SK-N-SH (cell line): ENCODE data around the gene CDH4. TPM values are rescaled to one million over a fixed set of nuclear protein-coding genes. Genes with fewer than 3 reads are reported as not detected.

ENCODE experiments used
- CTCF ChIA-PET: fragments of 300-600, 350-600 bp; formaldehyde crosslinking; extraction: SDS; loops from one replicate; lab custom pipeline; 2021; lab: Yijun Ruan, JAX
- POLR2A ChIA-PET: fragments of 350-600 bp; sonication (Branson Sonifier 250); formaldehyde crosslinking; extraction: SDS; loops from one replicate; lab custom pipeline; 2020; ENCODE audit warnings: antibody characterized with exemption, inconsistent platforms; lab: Yijun Ruan, JAX
- DNase-seq: peaks from one replicate; pipeline ENCODE4 v3.0.0; 2012
- H2AFZ ChIP-seq: fragments of 200-600 bp; sonication (generic); 2 replicates; pipeline ENCODE4 v1.8.1; 2016; ENCODE audit warnings: antibody characterized with exemption, mild to moderate bottlenecking, low read depth
- H3F3A ChIP-seq: fragments of 200-600 bp; sonication (generic); replicated peaks from 2 replicates; pipeline ENCODE3; 2016; ENCODE audit warnings: antibody characterized with exemption, mild to moderate bottlenecking; ENCODE audit not compliant: insufficient read depth
- H3K27ac ChIP-seq, 2 experiments: fragments of 200-500 bp in 1 of 2; fragments of 200-600 bp in 1 of 2; sonication (Bioruptor generic) in 1 of 2; sonication (generic), shearing (Covaris generic) in 1 of 2; 2 replicates each; pipeline versions ENCODE4 v1.5.1 to v1.6.1; 2014 to 2016; ENCODE audit warnings: low read depth in 2 of 2, inconsistent platforms in 1 of 2, low read length in 1 of 2, mild to moderate bottlenecking in 1 of 2, mixed read lengths in 1 of 2
- H3K27me3 ChIP-seq: fragments of 200-600 bp; sonication (generic), shearing (Covaris generic); 2 replicates; pipeline ENCODE4 v1.6.1; 2016; ENCODE audit warnings: mixed run types; ENCODE audit not compliant: insufficient read depth
- H3K36me3 ChIP-seq, 2 experiments: fragments of 200-500 bp in 1 of 2; fragments of 200-600 bp in 1 of 2; sonication (Bioruptor generic) in 1 of 2; sonication (generic) in 1 of 2; replicated peaks in 1 of 2; 2 replicates each; pipeline versions ENCODE3 to v1.5.1; 2014 to 2016; ENCODE audit warnings: low read length in 1 of 2, mild to moderate bottlenecking in 1 of 2; ENCODE audit not compliant: insufficient read depth in 2 of 2, control insufficient read depth in 1 of 2
- H3K4me1 ChIP-seq, 2 experiments: fragments of 200-500 bp in 1 of 2; fragments of 200-600 bp in 1 of 2; sonication (Bioruptor generic) in 1 of 2; sonication (generic), shearing (Covaris generic) in 1 of 2; 2 replicates each; pipeline versions ENCODE4 v1.5.1 to v1.6.1; 2014 to 2016; ENCODE audit warnings: low read depth in 1 of 2, low read length in 1 of 2, mixed run types in 1 of 2; ENCODE audit not compliant: insufficient read depth in 2 of 2, control insufficient read depth in 1 of 2
- H3K4me2 ChIP-seq: fragments of 200-600 bp; sonication (generic), shearing (Covaris generic); 2 replicates; pipeline ENCODE4 v1.6.1; 2017; ENCODE audit warnings: mixed run types
- H3K4me3 ChIP-seq, 2 experiments: fragments of 200-500 bp in 1 of 2; fragments of 200-600 bp in 1 of 2; sonication (Bioruptor generic) in 1 of 2; sonication (generic), shearing (Covaris generic) in 1 of 2; 2 replicates each; pipeline versions ENCODE4 v1.5.1 to v1.8.1; 2014 to 2016; ENCODE audit warnings: low read depth in 2 of 2, inconsistent platforms in 1 of 2, low read length in 1 of 2, mild to moderate bottlenecking in 1 of 2, mixed read lengths in 1 of 2, moderate library complexity in 1 of 2
- H3K79me2 ChIP-seq: fragments of 200-600 bp; sonication (generic); 2 replicates; pipeline ENCODE4 v1.8.1; 2017; ENCODE audit warnings: mild to moderate bottlenecking; ENCODE audit not compliant: insufficient read depth
- H3K9ac ChIP-seq: fragments of 200-600 bp; sonication (generic); 2 replicates; pipeline ENCODE4 v1.6.1; 2017; ENCODE audit warnings: mixed run types
- H3K9me2 ChIP-seq: fragments of 200-600 bp; sonication (generic); 2 replicates; pipeline ENCODE4 v1.6.1; 2017; ENCODE audit warnings: mixed run types
- H3K9me3 ChIP-seq: fragments of 200-600 bp; sonication (generic); 2 replicates; pipeline ENCODE4 v1.6.1; 2017; ENCODE audit warnings: mixed run types, mild to moderate bottlenecking, moderate library complexity
- H4K20me1 ChIP-seq: fragments of 200-600 bp; sonication (generic); 2 replicates; pipeline ENCODE4 v1.6.1; 2017; ENCODE audit warnings: mild to moderate bottlenecking, mixed run types; ENCODE audit not compliant: insufficient read depth
- CHD2 ChIP-seq: fragments of 150-350 bp; IDR thresholded peaks from 2 replicates; pipeline ENCODE4 v1.6.1; 2018; ENCODE audit warnings: low read length; ENCODE audit not compliant: partially characterized antibody
- CTCF ChIP-seq: fragments of 200-600 bp; sonication (generic); IDR thresholded peaks from 2 replicates; pipeline ENCODE4 v1.6.1; 2017; ENCODE audit warnings: antibody characterized with exemption, mild to moderate bottlenecking, moderate library complexity
- ELF1 ChIP-seq: IDR thresholded peaks from 2 replicates; pipeline ENCODE4 v1.4.0; 2012
- EP300 ChIP-seq, 2 experiments: IDR thresholded peaks; 2 replicates each; pipeline versions ENCODE4 v1.4.0 to v1.6.1; 2012; ENCODE audit warnings: borderline replicate concordance in 1 of 2, low read depth in 1 of 2, low read length in 1 of 2
- EZH2phosphoT487 ChIP-seq: fragments of 200-600 bp; sonication (generic); IDR thresholded peaks from 2 replicates; pipeline ENCODE4 v1.6.1; 2017; ENCODE audit warnings: low read depth, mixed run types, mild to moderate bottlenecking, antibody characterized with exemption, moderate library complexity, borderline replicate concordance
- FOXJ3 ChIP-seq: sonication (generic); formaldehyde crosslinking; IDR thresholded peaks from 2 replicates; pipeline ENCODE4 v1.5.1; 2020; ENCODE audit warnings: mild to moderate bottlenecking, missing genetic modification reagents
- FOXM1 ChIP-seq: IDR thresholded peaks from 2 replicates; pipeline ENCODE4 v1.4.0; 2012; ENCODE audit warnings: low read depth, mild to moderate bottlenecking
- GABPA ChIP-seq: IDR thresholded peaks from 2 replicates; pipeline ENCODE4 v1.4.0; 2012; ENCODE audit warnings: low read depth, mild to moderate bottlenecking
- GATA2 ChIP-seq: sonication (generic); formaldehyde crosslinking; IDR thresholded peaks from 2 replicates; pipeline ENCODE4 v1.5.0; 2020; ENCODE audit warnings: mild to moderate bottlenecking, missing genetic modification reagents
- MAX ChIP-seq: IDR thresholded peaks from 2 replicates; pipeline ENCODE4 v1.4.0; 2012; ENCODE audit warnings: low read depth
- MEF2A ChIP-seq: IDR thresholded peaks from 2 replicates; pipeline ENCODE4 v1.4.0; 2012; ENCODE audit warnings: low read depth, borderline replicate concordance
- NFIC ChIP-seq: IDR thresholded peaks from 2 replicates; pipeline ENCODE4 v1.4.0; 2012; ENCODE audit warnings: borderline replicate concordance
- POLR2AphosphoS5 ChIP-seq: IDR thresholded peaks from 2 replicates; pipeline ENCODE4 v1.6.1; 2012; ENCODE audit warnings: low read depth, low read length
- RCOR1 ChIP-seq: fragments of 150-350 bp; IDR thresholded peaks from 2 replicates; pipeline ENCODE4 v1.6.1; 2017; ENCODE audit warnings: antibody characterized with exemption, low read length
- REST ChIP-seq: IDR thresholded peaks from 2 replicates; pipeline ENCODE4 v1.6.1; 2012; ENCODE audit warnings: mild to moderate bottlenecking, low read depth, low read length, moderate library complexity
- RFX5 ChIP-seq: IDR thresholded peaks from 2 replicates; pipeline ENCODE4 v1.6.1; 2012; ENCODE audit warnings: mild to moderate bottlenecking, improper control_type of control experiment, low read length
- RXRA ChIP-seq: IDR thresholded peaks from 2 replicates; pipeline ENCODE4 v1.4.0; 2012; ENCODE audit warnings: low read depth, mild to moderate bottlenecking, borderline replicate concordance
- TEAD4 ChIP-seq: IDR thresholded peaks from 2 replicates; pipeline ENCODE4 v1.4.0; 2012; ENCODE audit warnings: mild to moderate bottlenecking, borderline replicate concordance; ENCODE audit not compliant: insufficient read depth
- YY1 ChIP-seq: IDR thresholded peaks from 2 replicates; pipeline ENCODE4 v1.4.0; 2012; ENCODE audit warnings: low read depth, mild to moderate bottlenecking
- WGBS: methylation state at CpG from one replicate; pipeline ENCODE4 v1.1.6; 2017; ENCODE audit warnings: low lambda C conversion rate; 5-methylcytosine and 5-hydroxymethylcytosine counted together
- polyA plus RNA-seq, 3 experiments: library from polyadenylated mRNA; depleted of rRNA; stranded (reverse); fragments of >200 nt; gene quantifications; 2 replicates each; pipeline ENCODE4 v1.2.3, GENCODE V29; 2012
- TF ChIP-seq, protein P1 (sequence below): fragments of 150-350 bp; IDR thresholded peaks from 2 replicates; pipeline ENCODE4 v1.6.1; 2017; ENCODE audit warnings: antibody characterized with exemption, low read length, low read depth, borderline replicate concordance

CDH4 gene
- polyA plus RNA-seq, 1 of the 3 experiments (the other 2 are of a cell fraction), result not detected

DNA sequence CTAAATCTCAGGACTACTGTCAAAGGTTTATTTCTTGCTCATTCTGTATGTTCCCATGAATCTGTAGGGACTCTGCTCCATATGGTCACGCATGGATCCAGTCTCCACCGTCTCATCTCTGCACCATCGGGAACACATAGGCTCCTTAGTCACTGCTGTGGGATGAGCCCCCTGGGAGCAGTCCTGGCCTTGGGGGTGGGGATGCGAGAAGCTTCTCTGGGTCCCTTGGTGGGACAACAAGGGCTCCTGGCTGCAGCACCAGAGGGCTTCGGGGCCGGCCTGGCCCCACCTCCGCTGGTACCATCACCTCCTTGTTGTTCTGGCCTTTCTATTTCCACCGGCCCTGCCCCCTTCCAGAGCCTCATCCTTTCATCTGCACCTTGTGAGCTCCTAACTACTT, 148.4 kb downstream of the CDH4 start (continued):
- TF ChIP-seq GABPA, result no peak
- TF ChIP-seq RCOR1, result no peak
- no peak for TF ChIP-seq GATA2 (CRISPR knock-in tag)
- TF ChIP-seq ELF1, result no peak
- TF ChIP-seq MEF2A, result no peak
- no peak for TF ChIP-seq TEAD4
- TF ChIP-seq RXRA, result no peak
- no peak for TF ChIP-seq FOXM1

DNA sequence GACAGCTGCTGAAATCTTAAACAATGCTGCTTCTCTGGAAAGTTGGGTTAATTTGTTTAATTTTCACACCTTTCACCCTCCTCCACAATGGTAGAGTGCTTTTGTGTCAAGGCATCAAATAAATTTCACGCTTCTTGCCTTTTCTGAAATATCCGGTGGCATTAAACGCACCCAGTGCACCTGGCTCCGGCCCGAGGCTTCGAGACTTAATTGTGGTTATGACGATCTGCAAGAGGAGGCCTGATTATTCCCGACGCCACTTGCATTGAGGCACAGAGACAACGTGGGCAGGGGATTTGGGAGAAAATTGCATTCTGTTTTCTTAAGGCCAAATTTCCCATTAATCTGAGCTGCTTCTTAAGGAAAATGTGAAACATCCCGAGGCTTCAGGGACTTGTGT, 152.2 kb downstream of the CDH4 start:
- no peaks in the 10 kb centered on the region for H4K20me1 ChIP-seq
- TF ChIP-seq RCOR1 (no peak), NFIC (no peak), CHD2 (no peak), RFX5 (no peak), POLR2AphosphoS5 (no peak), EZH2phosphoT487 (no peak), MAX (no peak), EP300 (IDR thresholded peaks at IDR 0.05; ENCODE audit: borderline replicate concordance in 1 of 2, low read depth in 1 of 2, low read length in 1 of 2) (no peak), RXRA (no peak), GABPA (no peak), CTCF (no peak), GATA2 (CRISPR knock-in tag) (no peak), FOXJ3 (CRISPR knock-in tag) (no peak), MEF2A (no peak), REST (no peak), YY1 (no peak)
- TF ChIP-seq, protein P1, sequence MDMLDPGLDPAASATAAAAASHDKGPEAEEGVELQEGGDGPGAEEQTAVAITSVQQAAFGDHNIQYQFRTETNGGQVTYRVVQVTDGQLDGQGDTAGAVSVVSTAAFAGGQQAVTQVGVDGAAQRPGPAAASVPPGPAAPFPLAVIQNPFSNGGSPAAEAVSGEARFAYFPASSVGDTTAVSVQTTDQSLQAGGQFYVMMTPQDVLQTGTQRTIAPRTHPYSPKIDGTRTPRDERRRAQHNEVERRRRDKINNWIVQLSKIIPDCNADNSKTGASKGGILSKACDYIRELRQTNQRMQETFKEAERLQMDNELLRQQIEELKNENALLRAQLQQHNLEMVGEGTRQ, result no peak
- H3K27me3 ChIP-seq, result no peaks in the 10 kb centered on the region
- no peaks in the 10 kb centered on the region for H3K79me2 ChIP-seq
- H3K4me1 ChIP-seq, result no peaks in the 10 kb centered on the region
- 51% methylated on average over 11 of the region's 11 CpGs for WGBS
- H3K4me2 ChIP-seq, result no peak overlapping the region
- no peaks in the 10 kb centered on the region for H3K9me2 ChIP-seq
- H3K4me3 ChIP-seq, result no peak overlapping the region
- no peaks in the 10 kb centered on the region for H3K36me3 ChIP-seq
- no peak overlapping the region for H3K27ac ChIP-seq
- no peaks in the 10 kb centered on the region for H3K9me3 ChIP-seq
- DNase-seq, result no peak
- no peak overlapping the region for H3K9ac ChIP-seq
- no peak overlapping the region for H2AFZ ChIP-seq
- ChIA-PET POLR2A (no interaction called here), CTCF (no interaction called here)
- H3F3A ChIP-seq, result no peaks in the 10 kb centered on the region
